Stimulated activated memory B cell treated with anti-CD40 and anti-IgM and Interleukin-4, amounts not matched to agents 10 μg/mL and 1 μg/mL and 100 μg/mL, for 72 hours (primary cell): ENCODE results near the gene RALA.
A peak's percentile ranks its signal among the peaks of the same experiment; 100 is the strongest.

Experiments
- ATAC-seq: fragments of 150-1000 bp; cut with Tn5 transposase; 2 replicates; pipeline ENCODE4 v1.10.0; 2021
- H3K27ac Mint-ChIP-seq: one replicate; pipeline ENCODE4 v1.8.0; 2022; ENCODE audit warnings: mild to moderate bottlenecking, mixed read lengths
- H3K27me3 Mint-ChIP-seq: one replicate; pipeline ENCODE4 v1.8.0; 2022; ENCODE audit warnings: mixed read lengths
- H3K36me3 Mint-ChIP-seq: one replicate; pipeline ENCODE4 v1.8.0; 2022; ENCODE audit warnings: mixed read lengths
- H3K4me1 Mint-ChIP-seq: one replicate; pipeline ENCODE4 v1.8.0; 2022; ENCODE audit warnings: mixed read lengths
- H3K4me3 Mint-ChIP-seq: one replicate; pipeline ENCODE4 v1.8.0; 2022; ENCODE audit warnings: mild to moderate bottlenecking, moderate library complexity, mixed read lengths
- H3K9me3 Mint-ChIP-seq: one replicate; pipeline ENCODE4 v1.8.0; 2022; ENCODE audit warnings: mixed read lengths

Gene RALA

GRCh38 chr7:39606352-39606751 is 17.0 kb upstream of the RALA start:
- Mint-ChIP-seq H3K27ac (no peak overlapping the region), H3K9me3 (no peaks in the 10 kb centered on the region), H3K36me3 (no peaks in the 10 kb centered on the region), H3K4me3 (no peak overlapping the region), H3K27me3 (peaks cover 40% of the 10 kb centered on the region), H3K4me1 (peaks cover 15% of the 10 kb centered on the region)
- ATAC-seq = no peak

- Mint-ChIP-seq H3K27me3 (peaks cover 40% of the 10 kb centered on the region), H3K4me1 (peaks cover 15% of the 10 kb centered on the region), H3K4me3 (no peak overlapping the region), H3K9me3 (no peaks in the 10 kb centered on the region), H3K27ac (no peak overlapping the region), H3K36me3 (no peaks in the 10 kb centered on the region)
- no peak for ATAC-seq
Observed at GRCh38 chr7:39606941-39607340, 16.4 kb upstream of the RALA start.

GRCh38 chr7:39607865-39608264 is 15.5 kb upstream of the RALA start:
- ATAC-seq = no peak

GRCh38 chr7:39608278-39608677 is 15.1 kb upstream of the RALA start:
- Mint-ChIP-seq H3K36me3 (no peaks in the 10 kb centered on the region), H3K27ac (no peak overlapping the region), H3K27me3 (peaks cover 53% of the 10 kb centered on the region), H3K4me3 (no peak overlapping the region), H3K9me3 (no peaks in the 10 kb centered on the region), H3K4me1 (peaks cover 15% of the 10 kb centered on the region)
- ATAC-seq = no peak

More at GRCh38 chr7:39607865-39608264, 15.5 kb upstream of the RALA start:
- Mint-ChIP-seq H3K27ac (no peak overlapping the region), H3K9me3 (no peaks in the 10 kb centered on the region), H3K36me3 (no peaks in the 10 kb centered on the region), H3K4me3 (no peak overlapping the region), H3K4me1 (peaks cover 15% of the 10 kb centered on the region), H3K27me3 (peaks cover 49% of the 10 kb centered on the region)

GRCh38 chr7:39609113-39609934 is 14.0 kb upstream of the RALA start:
- Mint-ChIP-seq H3K27me3 (peaks cover 54% of the 10 kb centered on the region), H3K27ac (peak overlapping the region; percentile 14), H3K9me3 (no peaks in the 10 kb centered on the region), H3K36me3 (no peaks in the 10 kb centered on the region), H3K4me3 (peak overlapping the region; percentile 44), H3K4me1 (peaks cover 15% of the 10 kb centered on the region)
- peak; percentile 68 for ATAC-seq

GRCh38 chr7:39609935-39610263 is 13.5 kb upstream of the RALA start:
- Mint-ChIP-seq H3K27ac (peak overlapping the region; percentile 14), H3K27me3 (peaks cover 54% of the 10 kb centered on the region), H3K36me3 (no peaks in the 10 kb centered on the region), H3K4me1 (peaks cover 15% of the 10 kb centered on the region), H3K4me3 (peak overlapping the region; percentile 44), H3K9me3 (no peaks in the 10 kb centered on the region)
- peak; percentile 24 for ATAC-seq

GRCh38 chr7:39613577-39613976 is 9.8 kb upstream of the RALA start:
- no peak overlapping the region for H3K27ac Mint-ChIP-seq

GRCh38 chr7:39614299-39614698 is 9.1 kb upstream of the RALA start:
- Mint-ChIP-seq H3K27me3 (peaks cover 38% of the 10 kb centered on the region), H3K4me1 (peaks cover 9% of the 10 kb centered on the region), H3K4me3 (no peak overlapping the region), H3K36me3 (no peaks in the 10 kb centered on the region), H3K9me3 (no peaks in the 10 kb centered on the region), H3K27ac (no peak overlapping the region)
- no peak for ATAC-seq

More at GRCh38 chr7:39613577-39613976, 9.8 kb upstream of the RALA start:
- Mint-ChIP-seq H3K4me3 (no peak overlapping the region), H3K9me3 (no peaks in the 10 kb centered on the region), H3K36me3 (no peaks in the 10 kb centered on the region), H3K4me1 (peaks cover 15% of the 10 kb centered on the region), H3K27me3 (peaks cover 46% of the 10 kb centered on the region)
- ATAC-seq = no peak

GRCh38 chr7:39615350-39615975 is 7.9 kb upstream of the RALA start:
- H3K9me3 Mint-ChIP-seq = no peaks in the 10 kb centered on the region
- H3K4me1 Mint-ChIP-seq = peaks cover 3% of the 10 kb centered on the region
- H3K4me3 Mint-ChIP-seq = no peak overlapping the region
- peaks cover 28% of the 10 kb centered on the region for H3K27me3 Mint-ChIP-seq
- no peak overlapping the region for H3K27ac Mint-ChIP-seq
- ATAC-seq = no peak
- H3K36me3 Mint-ChIP-seq = no peaks in the 10 kb centered on the region

GRCh38 chr7:39616138-39616537 is 7.2 kb upstream of the RALA start:
- Mint-ChIP-seq H3K9me3 (no peaks in the 10 kb centered on the region), H3K4me3 (no peak overlapping the region), H3K36me3 (no peaks in the 10 kb centered on the region), H3K27ac (no peak overlapping the region), H3K27me3 (peaks cover 21% of the 10 kb centered on the region), H3K4me1 (peaks cover 9% of the 10 kb centered on the region)
- ATAC-seq = no peak

GRCh38 chr7:39617005-39617404 is 6.4 kb upstream of the RALA start:
- Mint-ChIP-seq H3K4me3 (no peak overlapping the region), H3K4me1 (peaks cover 17% of the 10 kb centered on the region), H3K27ac (no peak overlapping the region), H3K36me3 (no peaks in the 10 kb centered on the region), H3K9me3 (no peaks in the 10 kb centered on the region), H3K27me3 (peaks cover 21% of the 10 kb centered on the region)
- no peak for ATAC-seq

GRCh38 chr7:39618868-39619267 is 4.5 kb upstream of the RALA start:
- H3K36me3 Mint-ChIP-seq = no peaks in the 10 kb centered on the region
- no peak overlapping the region for H3K27ac Mint-ChIP-seq
- no peak for ATAC-seq
- H3K4me3 Mint-ChIP-seq = no peak overlapping the region
- peaks cover 2% of the 10 kb centered on the region for H3K27me3 Mint-ChIP-seq
- H3K9me3 Mint-ChIP-seq = no peaks in the 10 kb centered on the region
- H3K4me1 Mint-ChIP-seq = peaks cover 25% of the 10 kb centered on the region

- H3K9me3 Mint-ChIP-seq = no peaks in the 10 kb centered on the region
- no peaks in the 10 kb centered on the region for H3K27me3 Mint-ChIP-seq
- no peak for ATAC-seq
- H3K4me1 Mint-ChIP-seq = peaks cover 40% of the 10 kb centered on the region
- H3K27ac Mint-ChIP-seq = peak overlapping the region; percentile 72
- no peaks in the 10 kb centered on the region for H3K36me3 Mint-ChIP-seq
- H3K4me3 Mint-ChIP-seq = no peak overlapping the region
Observed at GRCh38 chr7:39620486-39620885, 2.9 kb upstream of the RALA start.

GRCh38 chr7:39621261-39621660 is 2.1 kb upstream of the RALA start:
- Mint-ChIP-seq H3K27me3 (no peaks in the 10 kb centered on the region), H3K4me3 (no peak overlapping the region), H3K9me3 (no peaks in the 10 kb centered on the region), H3K27ac (peak overlapping the region; percentile 82), H3K4me1 (peaks cover 44% of the 10 kb centered on the region), H3K36me3 (no peaks in the 10 kb centered on the region)
- no peak for ATAC-seq

GRCh38 chr7:39621784-39622411 is 1.5 kb upstream of the RALA start:
- ATAC-seq = peak; percentile 62
- Mint-ChIP-seq H3K9me3 (no peaks in the 10 kb centered on the region), H3K4me3 (peak overlapping the region; percentile 96), H3K36me3 (no peaks in the 10 kb centered on the region), H3K27ac (peak overlapping the region; percentile 82), H3K27me3 (no peaks in the 10 kb centered on the region), H3K4me1 (peaks cover 51% of the 10 kb centered on the region)

GRCh38 chr7:39622609-39623008 is 763 bp upstream of the RALA start:
- Mint-ChIP-seq H3K27ac (peak overlapping the region; percentile 82), H3K9me3 (no peaks in the 10 kb centered on the region), H3K36me3 (peaks cover under 1% of the 10 kb centered on the region), H3K4me3 (peak overlapping the region; percentile 96), H3K4me1 (peaks cover 54% of the 10 kb centered on the region), H3K27me3 (no peaks in the 10 kb centered on the region)
- no peak for ATAC-seq
